DMS 273 (cell line): ENCODE results near the gene FCER1A.

ENCODE experiments used
- DNase-seq: peaks from one replicate; lab custom pipeline; 2025; ENCODE audit not compliant: unreplicated experiment; lab: John Stamatoyannopoulos, UW

Gene FCER1A

GRCh38 chr1:159302095-159302494 is at the start of gene FCER1A:
Gene FCER1A (plus strand): TSS chr1:159302336. CDS start chr1:159302365, 29 bp downstream.
- no peak for DNase-seq

- DNase-seq = no peak
Measured at GRCh38 chr1:159261311-159261710, 40.8 kb upstream of the FCER1A start.

DNA sequence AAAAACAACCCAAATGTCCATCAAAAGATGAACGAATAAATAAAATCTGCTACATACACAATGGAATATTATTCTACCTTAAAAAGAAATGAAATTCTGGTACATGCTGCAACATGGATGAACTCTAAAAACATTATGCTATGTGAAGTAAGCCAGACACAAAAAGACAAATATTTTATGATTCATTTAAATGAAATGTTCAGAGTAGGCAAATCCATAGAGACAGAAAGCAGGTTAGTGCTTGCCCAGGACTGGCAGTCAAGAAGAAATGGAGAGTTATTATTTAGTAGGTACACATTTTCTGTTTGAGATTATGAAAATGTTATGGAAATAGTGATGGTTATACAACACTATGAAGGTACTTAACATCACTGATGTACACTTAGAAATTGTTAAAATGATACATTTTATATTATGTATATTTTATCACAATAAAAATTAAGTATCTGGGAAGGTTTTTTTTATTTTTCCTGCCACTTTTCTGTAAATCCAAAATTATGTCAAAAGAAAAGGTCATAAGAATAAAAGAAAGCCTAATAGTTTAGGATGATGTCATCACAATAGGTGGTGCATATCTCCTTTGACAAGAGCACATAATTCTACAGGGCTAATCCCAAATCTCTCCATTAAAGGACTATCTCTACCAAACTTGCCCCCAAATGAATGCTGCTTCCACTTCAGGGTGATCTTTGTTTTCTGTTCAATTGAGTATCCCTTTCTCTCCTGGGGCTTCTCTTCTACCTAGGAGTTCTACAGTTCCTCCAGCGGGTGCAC is 40.2 kb upstream of the FCER1A start:
- DNase-seq = no peak

DNA sequence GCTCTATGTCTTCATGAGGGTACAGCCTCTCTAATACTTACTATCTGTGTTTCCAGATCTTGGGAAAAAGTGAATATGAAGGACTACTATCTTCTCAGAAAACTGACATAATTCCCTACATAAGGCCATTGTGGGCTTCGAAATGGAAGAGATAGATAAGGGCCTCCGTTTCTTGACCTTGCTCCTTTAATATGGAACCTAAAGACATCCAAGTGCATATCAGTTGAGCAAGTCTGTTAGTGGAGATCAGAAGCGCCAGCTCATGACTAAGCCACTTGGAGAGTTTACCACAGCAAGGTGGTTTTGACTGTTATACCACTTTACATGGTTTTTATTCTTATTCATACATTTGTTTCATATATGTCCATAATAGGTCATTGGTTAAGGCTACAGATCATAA is 35.3 kb upstream of the FCER1A start:
- no peak for DNase-seq

GRCh38 chr1:159274631-159275030 is 27.5 kb upstream of the FCER1A start:
- DNase-seq = no peak

GRCh38 chr1:159275891-159276290 is 26.2 kb upstream of the FCER1A start:
- no peak for DNase-seq

- DNase-seq = no peak
Measured at GRCh38 chr1:159279773-159280172, 22.4 kb upstream of the FCER1A start.

DNA sequence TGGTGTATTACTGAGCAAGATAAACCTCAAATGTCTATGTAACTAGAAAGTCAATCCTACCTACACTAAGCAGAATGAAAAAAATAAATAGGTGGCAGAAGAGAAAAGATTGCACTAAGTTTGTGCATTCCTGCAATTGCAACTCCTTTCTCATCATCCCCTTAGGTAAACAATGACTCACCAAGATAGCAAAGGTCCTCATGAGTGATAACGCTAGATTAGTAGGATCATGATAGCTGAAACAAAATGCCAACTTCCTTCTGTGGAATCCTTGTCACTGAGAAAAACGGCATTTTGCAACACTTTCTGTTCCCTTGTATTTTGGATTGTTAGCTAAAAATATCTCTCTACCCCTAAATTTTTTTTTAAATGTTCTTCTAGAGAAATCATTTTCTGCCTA is 20.0 kb upstream of the FCER1A start:
- DNase-seq = no peak

DNA sequence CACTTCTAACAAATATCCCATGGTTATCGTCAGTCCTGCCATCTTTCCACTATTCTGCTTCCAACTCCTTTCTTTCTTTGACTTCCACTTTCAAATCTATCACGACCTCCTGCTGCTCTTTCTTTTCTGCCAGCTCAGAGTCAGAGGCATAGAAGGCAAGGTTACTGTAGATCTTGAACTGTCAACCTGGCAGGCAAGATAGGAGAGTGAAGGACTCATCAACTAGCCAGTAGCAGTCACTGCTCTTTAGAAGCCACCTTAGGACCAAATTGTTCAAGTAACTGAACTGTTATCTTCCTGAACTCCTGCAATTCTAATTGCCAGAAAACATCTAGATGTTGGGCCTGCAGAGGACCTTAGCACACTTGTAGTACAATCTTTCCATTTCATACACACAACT is 13.1 kb upstream of the FCER1A start:
- DNase-seq = no peak

GRCh38 chr1:159291424-159291823 is 10.7 kb upstream of the FCER1A start:
- no peak for DNase-seq

DNA sequence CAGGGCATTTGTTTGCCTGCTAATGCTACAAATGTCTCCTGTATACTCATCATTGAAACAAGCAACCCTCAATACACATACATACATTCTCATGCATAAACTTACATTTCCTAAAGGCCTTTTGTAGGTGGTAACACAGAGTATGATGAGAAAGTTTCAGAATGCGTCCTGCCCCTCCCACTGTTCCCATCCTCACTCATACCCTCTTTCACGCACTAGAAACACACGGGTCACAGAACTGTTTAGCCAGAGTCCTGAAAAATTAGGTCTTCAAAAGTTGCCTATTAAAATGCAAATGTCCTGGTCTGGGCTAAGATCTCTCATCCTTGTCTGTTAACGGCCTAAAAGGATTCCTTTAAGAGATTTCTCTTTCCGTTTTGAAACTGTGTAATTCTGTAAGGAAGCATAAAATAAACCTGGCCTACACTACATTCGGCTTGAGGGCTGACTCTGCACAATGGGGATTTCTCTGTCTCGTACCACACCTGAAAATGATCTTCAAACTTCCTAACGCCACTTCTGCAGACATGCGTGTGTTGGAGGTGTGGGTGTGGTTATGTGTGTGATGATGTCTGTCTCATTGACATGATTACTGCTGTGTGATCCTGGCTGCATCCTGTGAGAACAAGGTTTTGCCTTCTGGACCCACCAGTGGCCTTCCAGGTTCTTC is 5.3 kb upstream of the FCER1A start:
- DNase-seq = no peak

DNA sequence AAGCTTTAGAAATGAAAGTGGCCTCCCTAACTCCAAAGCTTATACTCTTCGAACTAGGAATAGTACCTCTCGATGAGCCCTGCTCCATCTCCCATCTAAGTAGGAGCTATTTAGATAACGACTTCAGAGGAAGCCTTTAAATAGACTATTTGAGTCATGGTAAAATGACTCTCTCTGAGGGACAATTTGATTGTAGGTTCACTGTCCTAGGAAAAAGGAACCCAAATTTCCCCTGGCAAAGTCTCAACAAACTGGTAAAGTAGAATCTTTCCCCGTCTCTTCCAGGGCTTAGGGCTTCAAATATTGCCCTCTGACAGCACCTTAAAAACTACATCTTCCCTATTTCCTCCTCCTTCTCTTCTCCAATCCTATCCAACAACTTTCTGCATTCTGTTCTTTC is 2.0 kb upstream of the FCER1A start:
- no peak for DNase-seq

DNA sequence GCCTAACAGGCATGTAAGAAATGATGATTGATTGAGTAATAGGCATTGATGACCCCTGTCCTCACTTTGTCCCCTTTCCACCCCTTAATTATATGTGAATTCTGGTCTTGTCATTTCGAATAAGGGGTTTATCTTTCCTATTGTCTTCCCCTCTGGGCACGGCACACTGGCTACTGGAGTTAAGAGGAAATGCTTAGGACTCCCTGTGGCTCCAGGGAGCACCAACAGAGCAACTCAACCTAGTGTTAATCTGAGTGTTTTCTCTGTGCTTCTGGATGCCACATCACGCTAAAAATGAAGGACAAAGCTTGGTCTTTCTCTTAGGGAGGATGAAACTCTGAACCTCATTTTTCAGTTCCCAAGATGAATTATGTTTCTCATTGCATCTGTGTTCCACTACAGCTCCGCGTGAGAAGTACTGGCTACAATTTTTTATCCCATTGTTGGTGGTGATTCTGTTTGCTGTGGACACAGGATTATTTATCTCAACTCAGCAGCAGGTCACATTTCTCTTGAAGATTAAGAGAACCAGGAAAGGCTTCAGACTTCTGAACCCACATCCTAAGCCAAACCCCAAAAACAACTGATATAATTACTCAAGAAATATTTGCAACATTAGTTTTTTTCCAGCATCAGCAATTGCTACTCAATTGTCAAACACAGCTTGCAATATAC is 5.3 kb downstream of the FCER1A start:
- no peak for DNase-seq

- DNase-seq = no peak
Measured at GRCh38 chr1:159311679-159312078, 9.5 kb downstream of the FCER1A start.

- DNase-seq = no peak
Measured at GRCh38 chr1:159315381-159315780, 13.2 kb downstream of the FCER1A start.

GRCh38 chr1:159318784-159319551 is 16.8 kb downstream of the FCER1A start:
- DNase-seq = no peak

DNA sequence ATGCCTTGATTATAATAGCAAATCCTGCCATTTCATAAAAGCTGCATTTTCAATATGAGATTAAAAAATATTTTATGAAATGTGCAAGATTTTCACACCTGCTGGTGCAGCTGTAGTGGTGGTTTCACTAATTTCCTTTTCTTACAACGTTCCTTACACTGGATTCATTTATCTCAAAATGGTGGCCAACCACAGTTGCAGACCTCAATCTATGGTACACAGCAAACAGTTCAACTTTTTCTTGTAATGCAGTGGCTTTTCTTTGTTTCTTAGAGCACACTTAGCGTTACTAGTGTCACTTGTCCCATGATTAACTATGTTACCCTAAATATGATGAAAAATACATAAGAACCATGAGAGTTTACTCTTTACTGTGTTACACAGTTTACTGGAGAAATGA is 32.7 kb downstream of the FCER1A start:
- no peak for DNase-seq

DNA sequence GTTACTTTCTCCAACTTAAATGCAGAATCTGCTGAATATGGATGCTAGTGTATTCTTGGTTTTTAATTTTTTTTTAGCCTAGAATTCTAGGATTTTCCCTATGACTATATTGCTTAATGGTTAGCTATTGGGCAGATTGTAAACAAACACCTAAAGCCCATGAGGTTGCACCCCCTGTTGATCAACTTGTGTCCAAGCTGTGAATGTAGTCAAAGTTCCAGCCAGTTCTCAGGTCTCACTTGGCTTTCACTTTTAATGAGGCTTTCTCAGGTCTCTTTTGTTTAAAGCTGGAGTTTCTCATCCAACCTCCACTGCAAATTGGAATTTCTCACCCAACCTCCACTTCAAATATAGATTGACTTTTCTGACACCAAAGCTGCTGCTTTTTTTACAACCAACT is 35.9 kb downstream of the FCER1A start:
- DNase-seq = no peak

- no peak for DNase-seq
Measured at GRCh38 chr1:159339536-159339935, 37.4 kb downstream of the FCER1A start.

GRCh38 chr1:159341736-159342135 is 39.6 kb downstream of the FCER1A start:
- DNase-seq = no peak

- no peak for DNase-seq
Measured at GRCh38 chr1:159342761-159343425, 40.8 kb downstream of the FCER1A start.
